PC-3 (cell line): Measurements from ENCODE around the gene OR7C1. TPM values are rescaled to one million over a fixed set of nuclear protein-coding genes. Genes with fewer than 3 reads are reported as not detected.
"Not testable (repeated sequence)": the region's sequence is repeated elsewhere in the genome, so short reads cannot be mapped to it uniquely, and the experiment has no call there.

ENCODE experiments used
- ATAC-seq: fragments of 200-7000 bp; cut with Tn5 transposase; 2 replicates; pipeline ENCODE4 v1.9.1; 2020; ENCODE audit warnings: mild to moderate bottlenecking, moderate library complexity
- BruUV-seq: library from RNA; stranded (reverse); fragments of 400-500 nt; replicated peaks from 2 replicates; lab custom pipeline; 2021; lab: Mats Ljungman, UMichigan
- CTCF ChIA-PET: fragments of 300-600 bp; sonication (Branson Sonifier 250); formaldehyde crosslinking; loops from one replicate; lab custom pipeline; 2022; ENCODE audit warnings: antibody characterized with exemption; lab: Charles Lee
- POLR2A ChIA-PET: fragments of 300-600 bp; sonication (Branson Sonifier 250); formaldehyde crosslinking; loops from one replicate; lab custom pipeline; 2022; ENCODE audit warnings: antibody characterized with exemption; ENCODE audit not compliant: unreplicated experiment; lab: Charles Lee
- DNase-seq: peaks from one replicate; pipeline ENCODE4 v3.0.0-alpha.2; 2015
- H2AFZ ChIP-seq: fragments of 300-600 bp; sonication (generic); 2 replicates; pipeline ENCODE4 v1.6.0; 2016; ENCODE audit warnings: antibody characterized with exemption, low read length
- H3F3A ChIP-seq: fragments of 300-600 bp; sonication (generic); one replicate; pipeline ENCODE4 v1.6.0; 2017; ENCODE audit warnings: antibody characterized with exemption, low read length, control low read depth, mild to moderate bottlenecking; ENCODE audit not compliant: unreplicated experiment
- H3K27ac ChIP-seq: fragments of 300-600 bp; sonication (generic); 2 replicates; pipeline ENCODE4 v1.5.1; 2016; ENCODE audit warnings: mild to moderate bottlenecking, low read length
- H3K27me3 ChIP-seq: fragments of 300-600 bp; sonication (generic); 2 replicates; pipeline ENCODE4 v1.6.1; 2016; ENCODE audit warnings: low read length, mixed read lengths
- H3K36me3 ChIP-seq: fragments of 300-600 bp; sonication (generic); 2 replicates; pipeline ENCODE4 v1.6.1; 2016; ENCODE audit warnings: low read depth, mixed run types, low read length, mixed read lengths
- H3K4me1 ChIP-seq: fragments of 300-600 bp; sonication (generic); 2 replicates; pipeline ENCODE4 v1.5.1; 2016; ENCODE audit warnings: low read length; ENCODE audit not compliant: insufficient read depth
- H3K4me2 ChIP-seq: fragments of 300-600 bp; sonication (generic); 2 replicates; pipeline ENCODE4 v1.6.0; 2016; ENCODE audit warnings: low read length
- H3K4me3 ChIP-seq: fragments of 300-600 bp; sonication (generic); 2 replicates; pipeline ENCODE4 v1.5.1; 2016; ENCODE audit warnings: mild to moderate bottlenecking, low read length, mixed read lengths
- H3K79me2 ChIP-seq: fragments of 300-600 bp; sonication (generic); 2 replicates; pipeline ENCODE4 v1.6.1; 2017; ENCODE audit warnings: low read length, mixed read lengths
- H3K9ac ChIP-seq: fragments of 300-600 bp; sonication (generic); 2 replicates; pipeline ENCODE4 v1.6.0; 2016; ENCODE audit warnings: mild to moderate bottlenecking, low read length
- H3K9me2 ChIP-seq: fragments of 300-600 bp; sonication (generic); replicated peaks from 2 replicates; pipeline ENCODE4 v1.6.1; 2016; ENCODE audit warnings: mixed run types, low read length, mixed read lengths
- H3K9me3 ChIP-seq: fragments of 300-600 bp; sonication (generic); 2 replicates; pipeline ENCODE4 v1.6.1; 2016; ENCODE audit warnings: low read length, mixed read lengths
- H4K20me1 ChIP-seq: fragments of 300-600 bp; sonication (generic); 2 replicates; pipeline ENCODE4 v1.6.1; 2016; ENCODE audit warnings: low read length, mixed read lengths
- CTCF ChIP-seq: fragments of 300-600 bp; sonication (generic); conservative IDR thresholded peaks from 2 replicates; pipeline ENCODE4 v1.5.1; 2017; ENCODE audit warnings: antibody characterized with exemption, low read depth, mild to moderate bottlenecking, low read length
- EZH2 ChIP-seq: fragments of 300-600 bp; sonication (generic); IDR thresholded peaks from one replicate; pipeline ENCODE4 v1.6.1; 2017; ENCODE audit warnings: antibody characterized with exemption, mild to moderate bottlenecking, low read length; ENCODE audit not compliant: unreplicated experiment
- EZH2phosphoT487 ChIP-seq: fragments of 300-600 bp; sonication (generic); IDR thresholded peaks from 2 replicates; pipeline ENCODE4 v1.6.1; 2018; ENCODE audit warnings: mild to moderate bottlenecking, antibody characterized with exemption, low read length, borderline replicate concordance
- intact Hi-C: fragments of 100-400 bp; cut with micrococcal nuclease; formaldehyde crosslinking; loops from 2 replicates; pipeline ENCODE4 v1.9.0; 2023
- total RNA-seq: library from RNA; depleted of rRNA; stranded (reverse); fragments of >200 nt; gene quantifications from 2 replicates; pipeline ENCODE4 v1.2.3, GENCODE V29; 2014

Gene OR7C1
- total RNA-seq, 1 experiment from 2014 or later, result not detected

DNA sequence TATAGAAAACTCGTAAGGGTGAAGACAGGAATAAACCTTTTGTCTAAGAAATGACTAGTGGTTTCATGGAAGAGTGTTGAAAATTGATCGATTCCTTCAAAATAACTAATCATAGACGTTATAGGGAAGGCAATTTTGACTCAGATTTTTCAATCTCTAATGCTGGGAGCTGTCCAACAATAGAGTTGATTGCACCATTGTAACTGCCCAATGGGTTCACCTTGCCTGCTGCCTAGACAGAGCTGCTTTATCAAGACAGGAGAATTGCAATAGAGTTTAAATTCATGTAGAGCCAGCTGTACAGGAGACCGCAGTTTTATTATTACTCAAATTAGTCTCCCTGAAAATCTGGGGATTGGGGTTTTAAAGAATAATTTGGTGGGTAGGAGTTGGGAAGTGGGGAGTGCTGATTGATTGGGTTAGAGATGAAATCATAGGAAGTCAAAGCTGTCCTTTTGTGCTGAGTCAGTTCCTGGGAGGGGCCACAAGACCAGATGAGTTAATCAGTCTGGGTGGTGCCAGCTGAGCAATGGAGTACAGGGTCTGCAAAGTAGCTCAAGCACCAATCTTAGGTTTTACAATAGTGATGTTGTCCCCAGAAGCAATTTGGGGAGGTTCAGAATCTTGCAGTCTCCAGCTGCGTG, 39.8 kb downstream of the OR7C1 start:
- no peak for ATAC-seq
- Histone ChIP-seq H3K27ac (no peak overlapping the region), H3K4me2 (no peak overlapping the region), H3K79me2 (no peaks in the 10 kb centered on the region), H3F3A (no peaks in the 10 kb centered on the region), H4K20me1 (no peaks in the 10 kb centered on the region), H3K9me2 (no peaks in the 10 kb centered on the region), H3K4me3 (no peak overlapping the region), H3K27me3 (peaks cover 38% of the 10 kb centered on the region), H3K4me1 (no peaks in the 10 kb centered on the region), H3K9me3 (no peaks in the 10 kb centered on the region; the same call in 1 of the 2 replicates), H3K9ac (no peak overlapping the region), H2AFZ (no peak overlapping the region), H3K36me3 (no peaks in the 10 kb centered on the region)
- no TSS peak for BruUV-seq
- no peak for TF ChIP-seq EZH2phosphoT487
- TF ChIP-seq CTCF, result no peak
- no peak for TF ChIP-seq EZH2
- intact Hi-C loops, result no loop called here
- ChIA-PET POLR2A (no interaction called here), CTCF (no interaction called here)
- DNase-seq, result peak; percentile 17

GRCh38 chr19:14792250-14792649, 42.7 kb downstream of the OR7C1 start:
- H3K4me2 ChIP-seq, H3F3A ChIP-seq, H3K79me2 ChIP-seq, H3K9ac ChIP-seq, DNase-seq, H3K9me3 ChIP-seq, H3K4me1 ChIP-seq, ATAC-seq, H2AFZ ChIP-seq, H3K27ac ChIP-seq, CTCF ChIA-PET, H3K4me3 ChIP-seq, H3K9me2 ChIP-seq, intact Hi-C loops, BruUV-seq, H4K20me1 ChIP-seq, H3K36me3 ChIP-seq: not testable (repeated sequence)
- peaks cover 13% of the 10 kb centered on the region; the same call in 1 of the 2 replicates for H3K27me3 ChIP-seq
- POLR2A ChIA-PET, result interaction anchor here (0.8 kb wide), 1 partner anchor 189 kb away, joined by 9 read pairs; no protein-coding TSS in a partner anchor

GRCh38 chr19:14786421-14786851, 48.5 kb downstream of the OR7C1 start:
- Histone ChIP-seq H3K27ac (no peak overlapping the region), H3K4me2 (peak overlapping the region; percentile 68), H3F3A (no peaks in the 10 kb centered on the region), H3K4me3 (peak overlapping the region; percentile 35), H4K20me1 (no peaks in the 10 kb centered on the region), H3K9me3 (no peaks in the 10 kb centered on the region), H3K4me1 (peaks cover 12% of the 10 kb centered on the region), H3K9ac (no peak overlapping the region), H3K27me3 (peaks cover 3% of the 10 kb centered on the region; the same call in 1 of the 2 replicates), H3K36me3 (no peaks in the 10 kb centered on the region), H2AFZ (peak overlapping the region; percentile 69), H3K79me2 (no peaks in the 10 kb centered on the region), H3K9me2 (no peaks in the 10 kb centered on the region)
- CTCF ChIA-PET, result interaction anchor here (0.7 to 1.1 kb wide), 4 partner anchors 81 to 212 kb away, joined by 3 to 18 read pairs (median 3); no protein-coding TSS in a partner anchor
- TF ChIP-seq CTCF, result peak; percentile 95
- no peak for TF ChIP-seq EZH2
- DNase-seq, result peak; percentile 42
- no TSS peak for BruUV-seq
- no peak for ATAC-seq
- intact Hi-C loops, result loop anchor here (2.0 kb wide), 1 partner anchor 102 kb away; no protein-coding TSS in a partner anchor
- POLR2A ChIA-PET, result no interaction called here

GRCh38 chr19:14785102-14785793, 49.7 kb downstream of the OR7C1 start:
- Histone ChIP-seq H3K4me1 (peaks cover 12% of the 10 kb centered on the region), H3K27ac (peak overlapping the region; percentile 81), H3K4me2 (peak overlapping the region; percentile 71), H3K4me3 (peak overlapping the region; percentile 43), H2AFZ (0 out of 2 replicates have a peak overlapping the region, but pooled peaks have one; percentile 22), H3K9ac (peak overlapping the region; percentile 57)
- H3K27me3 ChIP-seq, H3F3A ChIP-seq, BruUV-seq, H3K9me2 ChIP-seq, H3K9me3 ChIP-seq, H4K20me1 ChIP-seq, H3K79me2 ChIP-seq, POLR2A ChIA-PET, intact Hi-C loops, H3K36me3 ChIP-seq: not testable (repeated sequence)
- ATAC-seq (peak; percentile 83), DNase-seq (peak; percentile 84)
- CTCF ChIA-PET, result interaction anchor here (0.7 kb wide), 1 partner anchor 211 kb away, joined by 3 read pairs; no protein-coding TSS in a partner anchor
